Activated effector memory CD4-positive, alpha-beta T cell treated with anti-CD3 and anti-CD28 coated beads, Interleukin-2, amount 50 U/mL, for 16 hours (primary cell): Measurements from ENCODE around the gene FAM234B.

Source experiments
- DNase-seq: peaks from one replicate; pipeline ENCODE4 v3.0.0-alpha.2; 2020

FAM234B gene

GRCh38 chr12:13044002-13044905, at the start of gene FAM234B:
Gene FAM234B (plus strand): TSS chr12:13044381. CDS start chr12:13044404, 23 bp downstream.
- peak; percentile 89 for DNase-seq

- no peak for DNase-seq
Measured at GRCh38 chr12:12995088-12995487, 49.1 kb upstream of the FAM234B start.

GRCh38 chr12:12996209-12996608, 48.0 kb upstream of the FAM234B start:
- no peak for DNase-seq

- no peak for DNase-seq
Measured at GRCh38 chr12:12997156-12997555, 47.0 kb upstream of the FAM234B start.

- DNase-seq: no peak
Measured at GRCh38 chr12:12997734-12998133, 46.4 kb upstream of the FAM234B start.

- no peak for DNase-seq
Measured at GRCh38 chr12:12998248-12998647, 45.9 kb upstream of the FAM234B start.

- DNase-seq: no peak
Measured at GRCh38 chr12:12999271-12999958, 44.8 kb upstream of the FAM234B start.

- DNase-seq: peak; percentile 99
Measured at GRCh38 chr12:12999959-13000615, 44.1 kb upstream of the FAM234B start, which contains the start of gene HEBP1. Gene HEBP1 (minus strand): TSS chr12:13000265. CDS start chr12:13000114, 151 bp downstream.

GRCh38 chr12:13000616-13000924, 43.6 kb upstream of the FAM234B start:
- DNase-seq: no peak

- DNase-seq: peak; percentile 76
Measured at GRCh38 chr12:13000925-13001774, 43.0 kb upstream of the FAM234B start.

- no peak for DNase-seq
Measured at GRCh38 chr12:13001775-13002040, 42.5 kb upstream of the FAM234B start.

- no peak for DNase-seq
Measured at GRCh38 chr12:13002301-13003097, 41.7 kb upstream of the FAM234B start.

- DNase-seq: no peak
Measured at GRCh38 chr12:13004361-13004760, 39.8 kb upstream of the FAM234B start.

GRCh38 chr12:13004986-13005385, 39.2 kb upstream of the FAM234B start:
- DNase-seq: no peak

GRCh38 chr12:13005649-13006048, 38.5 kb upstream of the FAM234B start:
- no peak for DNase-seq

GRCh38 chr12:13007496-13008233, 36.5 kb upstream of the FAM234B start:
- DNase-seq: no peak

- no peak for DNase-seq
Measured at GRCh38 chr12:13008741-13009380, 35.3 kb upstream of the FAM234B start.

- no peak for DNase-seq
Measured at GRCh38 chr12:13011098-13011497, 33.1 kb upstream of the FAM234B start.

- DNase-seq: no peak
Measured at GRCh38 chr12:13022851-13023271, 21.3 kb upstream of the FAM234B start.

GRCh38 chr12:13023811-13024530, 20.2 kb upstream of the FAM234B start:
- DNase-seq: no peak
